IMR-90 (cell line): ENCODE data around the gene RNPC3. TPM values are rescaled to one million over a fixed set of nuclear protein-coding genes. Genes with fewer than 3 reads are reported as not detected.

Source experiments
- ATAC-seq: fragments of 200-7000 bp; cut with Tn5 transposase; 2 replicates; pipeline ENCODE4 v1.9.1; 2020; ENCODE audit warnings: low read depth, mild to moderate bottlenecking, moderate library complexity
- BruUV-seq: library from RNA; stranded (reverse); fragments of 400-500 nt; replicated peaks from 2 replicates; lab custom pipeline; 2021; lab: Mats Ljungman, UMichigan
- CTCF ChIA-PET: fragments of 300-600 bp; formaldehyde crosslinking; extraction: SDS; loops from one replicate; lab custom pipeline; 2021; ENCODE audit warnings: antibody characterized with exemption; lab: Yijun Ruan, JAX
- POLR2A ChIA-PET: fragments of 300-600 bp; sonication (Branson Sonifier 250); formaldehyde crosslinking; loops from one replicate; lab custom pipeline; 2022; ENCODE audit warnings: antibody characterized with exemption; ENCODE audit not compliant: unreplicated experiment; lab: Charles Lee
- DNase-seq: peaks from one replicate; pipeline ENCODE4 v3.0.0; 2013
- H2AFZ ChIP-seq: replicated peaks from 2 replicates; pipeline ENCODE3; 2013; ENCODE audit warnings: low read length, mild to moderate bottlenecking; ENCODE audit not compliant: poor library complexity
- H2AK5ac ChIP-seq: 2 replicates; pipeline ENCODE4 v1.6.1; 2013; ENCODE audit warnings: low read depth, low read length, inconsistent platforms
- H2AK9ac ChIP-seq: replicated peaks from 2 replicates; pipeline ENCODE3; 2013; ENCODE audit warnings: mild to moderate bottlenecking, low read depth, low read length, moderate library complexity; ENCODE audit not compliant: poor library complexity
- H2BK120ac ChIP-seq: 2 replicates; pipeline ENCODE4 v1.6.1; 2013; ENCODE audit warnings: low read depth, low read length, inconsistent platforms
- H2BK15ac ChIP-seq: 3 replicates; pipeline ENCODE4 v1.6.1; 2013; ENCODE audit warnings: low read depth, low read length, inconsistent platforms
- H2BK20ac ChIP-seq: 2 replicates; pipeline ENCODE4 v1.6.1; 2013; ENCODE audit warnings: low read depth, mild to moderate bottlenecking, inconsistent platforms, low read length, moderate library complexity
- H2BK5ac ChIP-seq: 2 replicates; pipeline ENCODE4 v1.6.1; 2013; ENCODE audit warnings: mild to moderate bottlenecking, low read depth, low read length, inconsistent platforms; ENCODE audit not compliant: poor library complexity, severe bottlenecking
- H3K14ac ChIP-seq: replicated peaks from 2 replicates; pipeline ENCODE4 v1.6.1; 2013; ENCODE audit warnings: low read depth, low read length, inconsistent platforms
- H3K18ac ChIP-seq: 2 replicates; pipeline ENCODE4 v1.6.1; 2013; ENCODE audit warnings: low read depth, low read length, control low read depth
- H3K23ac ChIP-seq: 2 replicates; pipeline ENCODE4 v1.6.1; 2013; ENCODE audit warnings: low read depth, low read length, inconsistent platforms
- H3K27ac ChIP-seq: 2 replicates; pipeline ENCODE4 v1.5.1; 2013; ENCODE audit warnings: mild to moderate bottlenecking, control low read depth, low read length; ENCODE audit not compliant: insufficient read depth
- H3K27me3 ChIP-seq: 2 replicates; pipeline ENCODE4 v1.6.1; 2013; ENCODE audit warnings: low read length; ENCODE audit not compliant: control insufficient read depth, insufficient read depth
- H3K36me3 ChIP-seq: 2 replicates; pipeline ENCODE4 v1.6.1; 2013; ENCODE audit warnings: low read length, mixed read lengths; ENCODE audit not compliant: control insufficient read depth, insufficient read depth
- H3K4ac ChIP-seq: 2 replicates; pipeline ENCODE4 v1.6.1; 2013; ENCODE audit warnings: low read depth, low read length, inconsistent platforms
- H3K4me1 ChIP-seq: 2 replicates; pipeline ENCODE4 v1.6.1; 2013; ENCODE audit warnings: low read length, mixed read lengths; ENCODE audit not compliant: control insufficient read depth, insufficient read depth
- H3K4me2 ChIP-seq: 2 replicates; pipeline ENCODE4 v1.6.1; 2013; ENCODE audit warnings: low read depth, mild to moderate bottlenecking, control low read depth, low read length, moderate library complexity
- H3K4me3 ChIP-seq: 2 replicates; pipeline ENCODE4 v1.5.1; 2013; ENCODE audit warnings: low read depth, mild to moderate bottlenecking, control low read depth, low read length, moderate library complexity; ENCODE audit not compliant: insufficient read depth
- H3K56ac ChIP-seq: 2 replicates; pipeline ENCODE4 v1.6.1; 2013; ENCODE audit warnings: low read length, inconsistent platforms; ENCODE audit not compliant: insufficient read depth; ENCODE audit errors: extremely low read depth
- H3K79me1 ChIP-seq, 2 experiments: 2 replicates each; pipeline ENCODE4 v1.6.1; 2013; ENCODE audit warnings: low read length in 2 of 2, inconsistent platforms in 1 of 2, low read depth in 1 of 2
- H3K9ac ChIP-seq: 2 replicates; pipeline ENCODE4 v1.6.1; 2013; ENCODE audit warnings: low read depth, low read length, control low read depth
- H3K9me1 ChIP-seq: 2 replicates; pipeline ENCODE4 v1.6.1; 2013; ENCODE audit warnings: low read length, inconsistent platforms; ENCODE audit not compliant: insufficient read depth
- H3K9me3 ChIP-seq: 2 replicates; pipeline ENCODE4 v1.6.1; 2013; ENCODE audit warnings: low read length; ENCODE audit not compliant: control insufficient read depth, insufficient read depth
- H4K20me1 ChIP-seq: 2 replicates; pipeline ENCODE4 v1.6.1; 2013; ENCODE audit warnings: low read length, inconsistent platforms; ENCODE audit not compliant: insufficient read depth
- H4K5ac ChIP-seq: 2 replicates; pipeline ENCODE4 v1.6.1; 2013; ENCODE audit warnings: mild to moderate bottlenecking, low read depth, low read length, control low read depth
- H4K8ac ChIP-seq, 2 experiments: 2 replicates each; pipeline ENCODE4 v1.6.1; 2013; ENCODE audit warnings: low read depth in 2 of 2, low read length in 2 of 2, control low read depth in 1 of 2, inconsistent platforms in 1 of 2
- H4K91ac ChIP-seq: 2 replicates; pipeline ENCODE4 v1.6.1; 2013; ENCODE audit warnings: low read depth, low read length, inconsistent platforms; ENCODE audit not compliant: insufficient read depth
- BHLHE40 ChIP-seq: fragments of 150-350 bp; IDR thresholded peaks from 2 replicates; pipeline ENCODE4 v1.6.1; 2016; ENCODE audit warnings: mild to moderate bottlenecking, low read depth, low read length
- CEBPB ChIP-seq: IDR thresholded peaks from 2 replicates; pipeline ENCODE4 v1.6.1; 2012; ENCODE audit warnings: low read depth, low read length, improper control_type of control experiment
- dilution Hi-C: fragments of 300-500 bp; cut with HindIII; formaldehyde crosslinking; loops from one replicate; pipeline ENCODE4 v1.14.3; 2018; ENCODE audit warnings: low sequenced_read_pairs; ENCODE audit not compliant: unreplicated experiment
- in situ Hi-C: fragments of 300-500 bp; cut with MboI; formaldehyde crosslinking; loops from 3 replicates; pipeline ENCODE4 v1.14.3; 2019; ENCODE audit warnings: low sequenced_read_pairs, inconsistent platforms, mixed read lengths
- intact Hi-C: fragments of 100-400 bp; cut with micrococcal nuclease; formaldehyde crosslinking; loops from 2 replicates; pipeline ENCODE4 v1.10.0; 2022
- polyA plus RNA-seq, 3 experiments: library from polyadenylated mRNA; depleted of rRNA; stranded (reverse); fragments of >200 nt; gene quantifications; 2 replicates each; pipeline ENCODE4 v1.2.3, GENCODE V29; 2012; ENCODE audit warnings: low replicate concordance in 1 of 3
- total RNA-seq: library from RNA; depleted of rRNA; stranded (reverse); fragments of >200 nt; gene quantifications from 2 replicates; pipeline ENCODE4 v1.2.3, GENCODE V29; 2012

RNPC3 gene
- total and polyA plus RNA-seq, 2 of the 4 experiments (the other 2 are of a cell fraction), result 3.8 to 9.9 TPM

- dilution Hi-C loops, result no loop called here
- peak; percentile 18 for DNase-seq
- Histone ChIP-seq H2BK120ac (no peak overlapping the region), H3K4me1 (no peaks in the 10 kb centered on the region), H2AFZ (no peak overlapping the region), H4K91ac (no peak overlapping the region), H3K27me3 (no peaks in the 10 kb centered on the region), H2BK15ac (no peak overlapping the region), H2AK5ac (no peak overlapping the region), H3K23ac (no peak overlapping the region), H3K36me3 (no peaks in the 10 kb centered on the region), H3K4ac (no peak overlapping the region), H3K27ac (no peak overlapping the region), H3K14ac (no peak overlapping the region), H2BK20ac (no peak overlapping the region), H3K4me2 (no peak overlapping the region), H4K20me1 (no peaks in the 10 kb centered on the region), H3K9me3 (no peaks in the 10 kb centered on the region), H3K79me1 (no peaks in the 10 kb centered on the region), H3K18ac (no peak overlapping the region), H3K9me1 (no peaks in the 10 kb centered on the region), H4K5ac (no peak overlapping the region), H3K56ac (no peak overlapping the region), H3K9ac (no peak overlapping the region), H2AK9ac (no peak overlapping the region), H3K4me3 (no peak overlapping the region), H4K8ac (no peak overlapping the region), H2BK5ac (no peak overlapping the region)
- 0 out of 2 replicates have a peak, but pooled peaks have one; percentile 29 for ATAC-seq
- in situ Hi-C loops, result no loop called here
- intact Hi-C loops, result no loop called here
- TF ChIP-seq BHLHE40, result no peak
- TF ChIP-seq CEBPB, result 0 out of 2 replicates have a peak, but pooled peaks have one; percentile 33
- ChIA-PET POLR2A (no interaction called here), CTCF (no interaction called here)
- no TSS peak for BruUV-seq
Measured at GRCh38 chr1:103489935-103490334, 35.6 kb upstream of the RNPC3 start.
